GM12865 (cell line): ENCODE results near the gene C5orf22.

Experiments used
- DNase-seq: peaks from one replicate; pipeline ENCODE4 v3.0.0; 2010; ENCODE audit warnings: low read depth
- H3K4me3 ChIP-seq: 2 replicates; pipeline ENCODE4 v1.5.1; 2011; ENCODE audit warnings: mild to moderate bottlenecking, low read depth, low read length, control low read depth
- CTCF ChIP-seq: IDR thresholded peaks from 2 replicates; pipeline ENCODE4 v1.5.1; 2011; ENCODE audit warnings: low read length, control low read depth, low read depth, inconsistent platforms; ENCODE audit not compliant: insufficient read depth; ENCODE audit errors: missing control alignments

C5orf22 gene

GRCh38 chr5:31568302-31568835 is 36.3 kb downstream of the C5orf22 start:
- H3K4me3 ChIP-seq = no peak overlapping the region
- DNase-seq = no peak
- TF ChIP-seq CTCF = no peak

GRCh38 chr5:31569068-31569467 is 37.0 kb downstream of the C5orf22 start:
- no peak for DNase-seq
- TF ChIP-seq CTCF = no peak
- H3K4me3 ChIP-seq = no peak overlapping the region

GRCh38 chr5:31573494-31574142 is 41.5 kb downstream of the C5orf22 start:
- H3K4me3 ChIP-seq = no peak overlapping the region
- no peak for TF ChIP-seq CTCF
- DNase-seq = peak; percentile 50

- no peak overlapping the region for H3K4me3 ChIP-seq
- TF ChIP-seq CTCF = no peak
- DNase-seq = no peak
Measured at GRCh38 chr5:31574772-31575171, 42.7 kb downstream of the C5orf22 start.

GRCh38 chr5:31577438-31577837 is 45.3 kb downstream of the C5orf22 start:
- H3K4me3 ChIP-seq = no peak overlapping the region
- TF ChIP-seq CTCF = no peak
- DNase-seq = no peak

GRCh38 chr5:31579558-31579957 is 47.5 kb downstream of the C5orf22 start:
- H3K4me3 ChIP-seq = no peak overlapping the region
- TF ChIP-seq CTCF = no peak
- no peak for DNase-seq
